SK-N-SH (cell line): ENCODE measurements around the gene DNAH6. TPM values are rescaled to one million over a fixed set of nuclear protein-coding genes. Genes with fewer than 3 reads are reported as not detected.
A peak's percentile ranks its signal among the peaks of the same experiment; 100 is the strongest.

Experiments
- CTCF ChIA-PET: fragments of 300-600, 350-600 bp; formaldehyde crosslinking; extraction: SDS; loops from one replicate; lab custom pipeline; 2021; lab: Yijun Ruan, JAX
- POLR2A ChIA-PET: fragments of 350-600 bp; sonication (Branson Sonifier 250); formaldehyde crosslinking; extraction: SDS; loops from one replicate; lab custom pipeline; 2020; ENCODE audit warnings: antibody characterized with exemption, inconsistent platforms; lab: Yijun Ruan, JAX
- DNase-seq: peaks from one replicate; pipeline ENCODE4 v3.0.0; 2012
- H2AFZ ChIP-seq: fragments of 200-600 bp; sonication (generic); 2 replicates; pipeline ENCODE4 v1.8.1; 2016; ENCODE audit warnings: antibody characterized with exemption, mild to moderate bottlenecking, low read depth
- H3F3A ChIP-seq: fragments of 200-600 bp; sonication (generic); replicated peaks from 2 replicates; pipeline ENCODE3; 2016; ENCODE audit warnings: antibody characterized with exemption, mild to moderate bottlenecking; ENCODE audit not compliant: insufficient read depth
- H3K27ac ChIP-seq, 2 experiments: fragments of 200-500 bp in 1 of 2; fragments of 200-600 bp in 1 of 2; sonication (Bioruptor generic) in 1 of 2; sonication (generic), shearing (Covaris generic) in 1 of 2; 2 replicates each; pipeline versions ENCODE4 v1.5.1 to v1.6.1; 2014 to 2016; ENCODE audit warnings: low read depth in 2 of 2, inconsistent platforms in 1 of 2, low read length in 1 of 2, mild to moderate bottlenecking in 1 of 2, mixed read lengths in 1 of 2
- H3K27me3 ChIP-seq: fragments of 200-600 bp; sonication (generic), shearing (Covaris generic); 2 replicates; pipeline ENCODE4 v1.6.1; 2016; ENCODE audit warnings: mixed run types; ENCODE audit not compliant: insufficient read depth
- H3K36me3 ChIP-seq, 2 experiments: fragments of 200-500 bp in 1 of 2; fragments of 200-600 bp in 1 of 2; sonication (Bioruptor generic) in 1 of 2; sonication (generic) in 1 of 2; replicated peaks in 1 of 2; 2 replicates each; pipeline versions ENCODE3 to v1.5.1; 2014 to 2016; ENCODE audit warnings: low read length in 1 of 2, mild to moderate bottlenecking in 1 of 2; ENCODE audit not compliant: insufficient read depth in 2 of 2, control insufficient read depth in 1 of 2
- H3K4me1 ChIP-seq, 2 experiments: fragments of 200-500 bp in 1 of 2; fragments of 200-600 bp in 1 of 2; sonication (Bioruptor generic) in 1 of 2; sonication (generic), shearing (Covaris generic) in 1 of 2; 2 replicates each; pipeline versions ENCODE4 v1.5.1 to v1.6.1; 2014 to 2016; ENCODE audit warnings: low read depth in 1 of 2, low read length in 1 of 2, mixed run types in 1 of 2; ENCODE audit not compliant: insufficient read depth in 2 of 2, control insufficient read depth in 1 of 2
- H3K4me2 ChIP-seq: fragments of 200-600 bp; sonication (generic), shearing (Covaris generic); 2 replicates; pipeline ENCODE4 v1.6.1; 2017; ENCODE audit warnings: mixed run types
- H3K4me3 ChIP-seq, 2 experiments: fragments of 200-500 bp in 1 of 2; fragments of 200-600 bp in 1 of 2; sonication (Bioruptor generic) in 1 of 2; sonication (generic), shearing (Covaris generic) in 1 of 2; 2 replicates each; pipeline versions ENCODE4 v1.5.1 to v1.8.1; 2014 to 2016; ENCODE audit warnings: low read depth in 2 of 2, inconsistent platforms in 1 of 2, low read length in 1 of 2, mild to moderate bottlenecking in 1 of 2, mixed read lengths in 1 of 2, moderate library complexity in 1 of 2
- H3K79me2 ChIP-seq: fragments of 200-600 bp; sonication (generic); 2 replicates; pipeline ENCODE4 v1.8.1; 2017; ENCODE audit warnings: mild to moderate bottlenecking; ENCODE audit not compliant: insufficient read depth
- H3K9ac ChIP-seq: fragments of 200-600 bp; sonication (generic); 2 replicates; pipeline ENCODE4 v1.6.1; 2017; ENCODE audit warnings: mixed run types
- H3K9me2 ChIP-seq: fragments of 200-600 bp; sonication (generic); 2 replicates; pipeline ENCODE4 v1.6.1; 2017; ENCODE audit warnings: mixed run types
- H3K9me3 ChIP-seq: fragments of 200-600 bp; sonication (generic); 2 replicates; pipeline ENCODE4 v1.6.1; 2017; ENCODE audit warnings: mixed run types, mild to moderate bottlenecking, moderate library complexity
- H4K20me1 ChIP-seq: fragments of 200-600 bp; sonication (generic); 2 replicates; pipeline ENCODE4 v1.6.1; 2017; ENCODE audit warnings: mild to moderate bottlenecking, mixed run types; ENCODE audit not compliant: insufficient read depth
- CHD2 ChIP-seq: fragments of 150-350 bp; IDR thresholded peaks from 2 replicates; pipeline ENCODE4 v1.6.1; 2018; ENCODE audit warnings: low read length; ENCODE audit not compliant: partially characterized antibody
- CTCF ChIP-seq: fragments of 200-600 bp; sonication (generic); IDR thresholded peaks from 2 replicates; pipeline ENCODE4 v1.6.1; 2017; ENCODE audit warnings: antibody characterized with exemption, mild to moderate bottlenecking, moderate library complexity
- EP300 ChIP-seq, 2 experiments: IDR thresholded peaks; 2 replicates each; pipeline versions ENCODE4 v1.4.0 to v1.6.1; 2012; ENCODE audit warnings: borderline replicate concordance in 1 of 2, low read depth in 1 of 2, low read length in 1 of 2
- FOSL2 ChIP-seq: IDR thresholded peaks from 2 replicates; pipeline ENCODE4 v1.4.0; 2012; ENCODE audit warnings: low read depth, mild to moderate bottlenecking, moderate library complexity, borderline replicate concordance
- GABPA ChIP-seq: IDR thresholded peaks from 2 replicates; pipeline ENCODE4 v1.4.0; 2012; ENCODE audit warnings: low read depth, mild to moderate bottlenecking
- NFIC ChIP-seq: IDR thresholded peaks from 2 replicates; pipeline ENCODE4 v1.4.0; 2012; ENCODE audit warnings: borderline replicate concordance
- PBX3 ChIP-seq: IDR thresholded peaks from 2 replicates; pipeline ENCODE4; 2012
- RAD21 ChIP-seq: IDR thresholded peaks from 2 replicates; pipeline ENCODE4 v1.6.1; 2012; ENCODE audit warnings: mild to moderate bottlenecking, low read length
- SMC3 ChIP-seq: IDR thresholded peaks from 2 replicates; pipeline ENCODE4 v1.6.1; 2012; ENCODE audit warnings: low read depth, low read length, improper control_type of control experiment
- YY1 ChIP-seq: IDR thresholded peaks from 2 replicates; pipeline ENCODE4 v1.4.0; 2012; ENCODE audit warnings: low read depth, mild to moderate bottlenecking
- ZBTB33 ChIP-seq: IDR thresholded peaks from 2 replicates; pipeline ENCODE4 v1.4.0; 2012; ENCODE audit warnings: low read depth, borderline replicate concordance
- WGBS: methylation state at CpG from one replicate; pipeline ENCODE4 v1.1.6; 2017; ENCODE audit warnings: low lambda C conversion rate; 5-methylcytosine and 5-hydroxymethylcytosine counted together
- polyA plus RNA-seq, 3 experiments: library from polyadenylated mRNA; depleted of rRNA; stranded (reverse); fragments of >200 nt; gene quantifications; 2 replicates each; pipeline ENCODE4 v1.2.3, GENCODE V29; 2012

Gene DNAH6
- polyA plus RNA-seq, 1 of the 3 experiments (the other 2 are of a cell fraction) = 0.03 TPM

DNA sequence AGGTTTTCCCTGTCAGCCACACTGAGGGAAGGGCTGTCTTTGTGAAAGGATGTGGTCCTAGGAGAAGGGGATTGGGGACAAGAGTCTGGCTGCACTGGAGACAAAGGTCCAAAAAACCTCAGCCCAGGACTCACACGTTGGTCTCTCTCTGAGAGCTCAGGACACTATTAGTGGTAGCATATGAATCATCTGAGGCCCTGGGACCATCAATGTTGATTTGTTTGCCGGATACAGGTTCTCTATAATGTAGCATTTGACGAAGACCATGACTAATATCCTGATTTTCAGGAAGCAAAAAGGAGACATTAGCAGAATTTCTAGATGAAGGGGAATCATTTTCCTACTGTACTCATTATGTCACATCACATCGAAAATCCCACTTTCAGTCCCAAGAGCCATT lies 22.2 kb upstream of the DNAH6 start:
- no peak for DNase-seq
- Histone ChIP-seq H3K9me2 (no peaks in the 10 kb centered on the region), H3K9me3 (no peaks in the 10 kb centered on the region), H3K4me2 (peak overlapping the region; percentile 43), H3K9ac (peak overlapping the region; percentile 43; the same call in 1 of the 2 replicates), H3K27ac (peak overlapping the region in 1 of 2 experiments; percentile 79; a peak in 2 of 4 replicates), H2AFZ (peak overlapping the region; percentile 71), H3K4me3 (no peak overlapping the region), H3K4me1 (peaks cover 0 to 8% of the 10 kb centered on the region in 2 experiments; a peak in 1 of 4 replicates), H3K27me3 (no peaks in the 10 kb centered on the region), H4K20me1 (no peaks in the 10 kb centered on the region), H3F3A (peaks cover 10% of the 10 kb centered on the region), H3K79me2 (no peaks in the 10 kb centered on the region), H3K36me3 (no peaks in the 10 kb centered on the region)
- 17% methylated on average over 4 of the region's 4 CpGs for WGBS
- TF ChIP-seq PBX3 = peak; percentile 40; the same call in 1 of the 2 replicates
- TF ChIP-seq FOSL2 = peak; percentile 50; the same call in 1 of the 2 replicates
- TF ChIP-seq NFIC = no peak
- peak in 1 of 2 experiments; percentile 13; a peak in 1 of 4 replicates for TF ChIP-seq EP300 (IDR thresholded peaks at IDR 0.05; ENCODE audit: borderline replicate concordance in 1 of 2, low read depth in 1 of 2, low read length in 1 of 2)
- TF ChIP-seq ZBTB33 = no peak
- no peak for TF ChIP-seq YY1
- no peak for TF ChIP-seq CHD2
- ChIA-PET POLR2A (no interaction called here), CTCF (interaction anchor here (1.0 to 3.7 kb wide), 4 partner anchors 137 to 804 kb away, joined by 3 to 22 read pairs (median 6); partner anchors contain the start of gene TRABD2A)

DNA sequence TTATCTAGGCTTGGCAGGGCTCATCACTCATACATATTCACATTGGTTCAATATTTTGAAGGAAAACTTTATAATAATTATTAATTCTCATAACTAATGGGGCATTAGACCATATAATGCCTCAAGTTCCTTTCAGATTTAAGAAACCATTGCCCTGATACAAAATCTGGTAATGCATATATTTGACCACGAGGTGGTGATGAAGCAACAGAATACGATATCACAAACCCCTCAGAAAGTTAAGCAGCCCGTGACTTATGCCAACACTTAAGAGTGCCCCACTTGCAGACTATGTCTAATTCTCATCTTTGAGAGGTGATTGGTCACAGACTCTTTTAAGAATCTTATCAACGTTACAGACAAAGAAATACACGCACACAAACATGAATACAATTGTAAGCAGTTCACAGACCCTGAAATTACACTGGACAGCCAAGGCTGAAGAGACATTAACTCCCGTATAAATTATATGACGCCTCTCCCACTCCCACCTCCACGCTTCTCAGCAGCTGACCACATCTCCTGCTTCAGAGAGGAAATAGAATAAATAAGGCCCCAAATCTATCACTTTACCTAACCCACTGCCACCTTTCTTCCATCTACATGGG lies 20.7 kb upstream of the DNAH6 start:
- Histone ChIP-seq H3K4me1 (peaks cover 0 to 8% of the 10 kb centered on the region in 2 experiments; a peak in 1 of 4 replicates), H3K9me3 (no peaks in the 10 kb centered on the region), H3K79me2 (no peaks in the 10 kb centered on the region), H3K4me2 (no peak overlapping the region), H2AFZ (peak overlapping the region; percentile 71; the same call in 1 of the 2 replicates), H3K4me3 (no peak overlapping the region), H3K9me2 (no peaks in the 10 kb centered on the region), H4K20me1 (no peaks in the 10 kb centered on the region), H3K36me3 (no peaks in the 10 kb centered on the region), H3K27me3 (no peaks in the 10 kb centered on the region; the same call in 1 of the 2 replicates), H3F3A (peaks cover 10% of the 10 kb centered on the region), H3K9ac (no peak overlapping the region), H3K27ac (no peak overlapping the region)
- WGBS = 24% methylated on average over 8 of the region's 8 CpGs
- no peak for TF ChIP-seq GABPA
- TF ChIP-seq RAD21 = peak; percentile 87
- peak; percentile 85 for TF ChIP-seq SMC3
- peak; percentile 71 for TF ChIP-seq CTCF
- POLR2A ChIA-PET = no interaction called here
- peak; percentile 47 for DNase-seq
- CTCF ChIA-PET = interaction anchor here (0.8 kb wide), 1 partner anchor 430 kb away, joined by 4 read pairs; no protein-coding TSS in a partner anchor
